ENCODE data around the gene MAN1A1.
A peak's percentile ranks its signal among the peaks of the same experiment; 100 is the strongest.

MAN1A1 gene

DNA sequence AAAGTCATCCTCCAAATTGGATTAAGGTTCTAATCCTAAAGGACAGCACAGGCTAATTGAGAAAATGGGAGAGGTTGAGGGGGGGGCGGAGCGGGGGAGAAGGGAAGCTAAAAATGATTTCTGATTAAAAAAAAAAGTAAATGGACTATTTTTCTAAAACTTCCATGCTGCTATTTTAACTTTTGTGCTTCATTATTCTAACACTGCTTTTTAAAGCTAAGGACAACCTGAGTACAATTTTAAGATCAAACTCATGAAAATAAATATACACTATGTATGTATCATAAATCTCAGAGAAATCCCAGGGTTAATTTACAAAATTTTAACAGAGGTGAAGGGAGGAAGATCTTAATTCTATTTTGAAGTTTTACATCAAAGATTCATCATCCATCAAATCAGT is 4.4 kb downstream of the MAN1A1 start:
- no peak for DNase-seq

GRCh38 chr6:119344306-119344705 is 5.3 kb downstream of the MAN1A1 start:
- no peak for DNase-seq

DNA sequence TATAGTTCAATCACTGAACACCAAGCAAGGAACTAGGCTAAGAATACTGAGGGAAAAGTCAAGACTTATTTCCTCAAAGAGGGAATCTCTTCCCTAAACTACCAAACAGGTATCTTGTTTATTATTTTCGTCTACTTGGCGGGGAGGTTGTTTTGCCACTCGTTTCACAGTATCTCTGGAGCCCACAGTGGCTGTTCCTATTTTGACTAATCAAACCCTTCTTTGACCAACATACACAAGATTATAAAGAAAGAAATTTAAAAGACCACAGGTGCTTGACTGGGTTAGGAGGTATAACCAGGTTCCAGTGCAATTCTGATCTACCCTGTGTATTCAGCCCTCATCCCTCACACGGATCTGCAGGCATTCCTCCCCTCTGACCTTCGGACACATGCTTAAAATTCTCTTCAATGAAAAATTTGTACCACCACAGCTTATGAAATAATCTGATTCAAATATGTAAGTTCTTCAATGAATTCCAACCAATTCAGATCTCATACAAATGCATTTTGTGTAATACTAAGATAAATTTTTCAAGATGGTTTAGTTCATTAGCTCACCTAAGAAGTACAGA is 5.9 kb downstream of the MAN1A1 start:
- DNase-seq, result no peak

DNA sequence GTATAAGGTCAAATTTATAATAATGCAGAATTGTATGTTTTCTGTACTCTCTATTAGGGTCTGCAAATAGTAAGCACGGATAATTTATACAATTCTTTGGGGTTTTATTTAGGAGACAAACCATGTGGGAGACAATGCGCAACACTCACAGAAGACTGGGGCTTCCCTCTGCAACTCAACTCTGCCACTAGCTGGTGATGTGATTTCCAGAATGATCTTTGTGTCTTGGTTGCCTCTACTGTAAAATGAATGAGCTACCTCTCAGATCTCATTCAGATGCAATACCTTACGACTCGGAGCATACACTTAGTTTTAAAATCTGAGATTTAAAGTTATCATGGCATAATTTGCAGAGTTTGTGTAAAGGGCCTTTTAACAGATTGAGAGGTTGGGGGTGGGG is 6.4 kb downstream of the MAN1A1 start:
- no peak for DNase-seq

GRCh38 chr6:119342430-119342829 is 7.1 kb downstream of the MAN1A1 start:
- DNase-seq, result no peak

GRCh38 chr6:119340796-119341487 is 8.6 kb downstream of the MAN1A1 start:
- DNase-seq, result no peak

DNA sequence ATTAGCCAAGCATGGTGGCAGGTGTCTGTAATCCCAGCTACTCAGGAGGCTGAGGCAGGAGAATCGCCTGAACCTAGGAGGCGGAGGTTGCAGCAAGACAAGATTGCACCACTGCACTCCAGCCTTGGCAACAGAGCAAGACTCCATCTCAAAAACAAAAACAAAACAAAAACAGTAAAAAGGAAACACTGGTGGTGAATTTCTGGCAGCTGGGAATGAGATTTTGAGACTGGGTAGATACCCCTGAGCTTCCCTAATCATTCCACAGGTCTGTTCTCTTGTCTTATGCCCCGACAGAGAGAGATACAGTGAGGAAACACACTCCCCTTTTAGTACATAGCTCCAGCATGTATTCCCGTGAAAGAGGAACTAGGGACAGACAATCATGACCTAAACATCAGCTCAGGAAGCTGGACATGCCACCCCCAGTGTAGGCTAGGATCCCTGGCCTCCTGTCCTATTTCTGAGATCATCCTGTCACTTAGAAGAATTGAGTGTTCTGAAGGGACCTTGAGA is 9.6 kb downstream of the MAN1A1 start:
- no peak for DNase-seq

DNA sequence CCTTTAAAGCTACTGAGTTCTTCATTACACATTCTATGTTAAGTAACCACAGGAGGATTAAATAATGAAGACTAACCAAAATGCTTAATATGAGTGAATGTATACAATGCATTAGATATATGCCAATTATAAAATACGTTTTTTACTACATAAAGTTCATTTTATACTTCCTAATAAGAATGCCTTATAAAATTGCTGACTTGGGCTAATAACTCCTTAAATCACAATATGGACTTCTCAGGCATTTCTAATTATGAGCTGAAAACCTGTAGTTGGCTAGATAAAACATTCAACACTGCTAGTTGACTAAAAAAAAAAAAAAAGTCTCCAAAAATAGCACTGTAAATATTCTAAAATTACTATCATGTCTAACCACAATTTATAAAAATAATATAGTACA is 11.8 kb downstream of the MAN1A1 start:
- no peak for DNase-seq

- DNase-seq, result no peak
Measured at GRCh38 chr6:119337252-119337651, 12.3 kb downstream of the MAN1A1 start.

DNA sequence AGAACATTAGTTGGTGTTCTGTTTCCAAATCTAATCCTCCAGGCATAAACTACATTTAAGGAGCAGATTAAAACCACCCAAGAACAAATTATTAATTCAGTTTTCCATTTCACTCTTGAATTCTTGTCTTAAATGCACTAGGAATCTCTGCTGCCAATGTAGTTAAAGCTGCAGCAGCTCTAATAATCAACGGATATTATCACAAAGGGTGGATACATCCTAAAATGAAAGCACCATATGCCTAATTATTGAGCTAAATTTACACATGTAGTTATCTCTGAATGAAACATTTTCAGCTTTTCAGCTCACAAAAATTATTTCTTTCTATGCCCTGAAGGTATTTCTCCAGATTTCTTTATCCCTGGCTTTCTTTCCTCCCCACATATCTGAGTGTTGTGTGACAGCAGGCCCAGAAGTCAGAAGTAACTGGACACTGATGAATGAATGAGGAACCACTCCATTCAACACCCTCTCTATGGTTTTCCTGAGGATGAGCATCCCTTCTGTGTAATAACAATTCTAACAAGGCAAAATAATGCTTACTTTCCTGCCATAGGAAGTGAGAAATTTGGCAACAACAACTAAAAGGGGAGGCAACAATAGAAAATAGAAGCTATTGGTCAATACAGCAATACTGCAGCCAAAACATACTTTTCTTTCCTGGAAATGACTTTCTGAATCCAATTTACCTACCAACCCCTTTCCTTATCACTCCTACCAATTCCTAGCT is 14.9 kb downstream of the MAN1A1 start:
- DNase-seq, result no peak

DNA sequence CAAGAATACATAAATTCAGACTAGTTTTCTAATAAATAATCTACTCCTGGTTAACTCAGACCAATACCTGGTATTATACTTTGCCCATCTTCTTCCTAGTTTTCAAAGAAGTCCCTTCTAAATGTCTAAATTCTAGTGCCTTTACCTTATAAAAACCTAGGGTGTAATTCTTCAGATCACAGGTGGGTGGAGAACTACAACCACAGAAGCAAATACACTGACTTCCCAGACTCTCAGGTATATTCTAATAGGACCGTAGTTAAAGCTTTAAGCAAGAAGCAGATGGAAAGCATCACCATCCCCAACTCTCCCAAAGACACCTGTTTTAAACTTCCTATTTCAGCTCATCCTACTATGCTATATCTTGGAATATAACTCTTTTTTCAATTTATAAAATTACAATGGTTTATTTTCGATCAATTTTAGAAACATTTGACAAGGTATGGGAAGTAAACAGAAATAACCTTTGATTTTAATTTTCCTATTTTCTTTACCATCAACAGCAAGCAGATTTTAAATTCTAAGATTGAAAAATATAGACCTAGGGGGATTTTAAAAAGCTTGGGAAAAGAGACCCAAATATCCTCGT is 15.8 kb downstream of the MAN1A1 start:
- peak; percentile 3 for DNase-seq

GRCh38 chr6:119333063-119333609 is 16.4 kb downstream of the MAN1A1 start:
- DNase-seq, result no peak

- DNase-seq, result no peak
Measured at GRCh38 chr6:119331663-119332286, 17.8 kb downstream of the MAN1A1 start.

GRCh38 chr6:119330520-119331113 is 18.9 kb downstream of the MAN1A1 start:
- no peak for DNase-seq

DNA sequence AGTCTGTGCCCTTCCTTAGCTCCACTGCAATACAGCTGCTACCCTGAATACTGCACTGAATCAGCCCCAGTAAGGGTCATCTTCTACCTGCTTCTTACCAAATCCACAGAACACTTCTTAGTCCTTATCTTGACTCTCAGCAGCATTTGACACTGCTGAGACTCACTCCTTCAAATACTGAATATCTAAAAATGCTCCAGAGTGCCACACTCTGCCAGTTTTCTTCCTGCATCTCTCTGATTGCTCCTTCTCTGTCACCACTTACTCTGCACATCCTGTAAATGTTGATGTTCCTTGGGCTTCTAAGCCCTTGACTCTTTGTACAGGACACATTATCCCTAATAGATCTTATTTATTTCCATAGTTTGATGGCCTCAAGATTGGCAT is 19.8 kb downstream of the MAN1A1 start:
- DNase-seq, result no peak

DNA sequence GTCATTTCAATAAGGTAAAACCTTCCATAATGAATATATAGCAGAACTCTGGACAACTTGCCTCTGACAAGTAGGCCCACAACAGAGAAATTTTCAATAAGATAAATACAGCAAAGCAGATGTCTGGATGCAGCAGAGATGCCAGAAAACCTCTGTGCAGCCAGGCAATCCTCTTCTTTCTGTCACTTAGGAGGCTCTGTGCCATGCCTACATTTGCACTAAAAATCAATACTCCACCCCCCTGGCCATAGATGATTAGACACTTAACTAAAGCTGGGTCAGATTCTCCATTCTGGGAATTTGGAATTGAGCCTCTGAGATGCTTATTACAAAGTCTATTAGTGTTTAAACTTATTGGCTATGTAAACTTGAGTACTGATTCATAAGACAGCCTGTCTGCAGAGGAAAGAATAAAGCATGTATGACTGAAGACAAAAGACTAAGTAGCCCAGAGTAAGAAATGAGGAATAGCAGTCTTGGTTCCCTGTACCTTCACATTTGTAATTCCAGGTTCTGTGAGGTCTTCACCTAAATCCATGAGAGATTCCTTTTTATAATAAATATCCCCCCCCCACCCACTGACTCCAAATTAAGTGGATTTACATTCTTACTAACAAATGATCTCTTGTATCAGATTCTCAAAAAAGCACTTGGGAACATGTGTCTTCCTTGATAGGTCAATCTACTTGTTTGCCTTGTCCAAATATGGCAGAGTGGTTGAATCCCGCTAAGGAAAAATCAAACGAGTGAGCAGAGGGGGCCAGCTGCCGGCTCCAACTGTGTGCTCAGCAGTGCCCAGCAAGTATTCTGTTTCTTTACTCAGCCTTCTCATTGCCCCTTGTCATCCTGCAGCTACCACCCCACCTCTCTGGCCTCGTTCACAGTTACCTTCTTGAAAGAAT is 20.4 kb downstream of the MAN1A1 start:
- no peak for DNase-seq

DNA sequence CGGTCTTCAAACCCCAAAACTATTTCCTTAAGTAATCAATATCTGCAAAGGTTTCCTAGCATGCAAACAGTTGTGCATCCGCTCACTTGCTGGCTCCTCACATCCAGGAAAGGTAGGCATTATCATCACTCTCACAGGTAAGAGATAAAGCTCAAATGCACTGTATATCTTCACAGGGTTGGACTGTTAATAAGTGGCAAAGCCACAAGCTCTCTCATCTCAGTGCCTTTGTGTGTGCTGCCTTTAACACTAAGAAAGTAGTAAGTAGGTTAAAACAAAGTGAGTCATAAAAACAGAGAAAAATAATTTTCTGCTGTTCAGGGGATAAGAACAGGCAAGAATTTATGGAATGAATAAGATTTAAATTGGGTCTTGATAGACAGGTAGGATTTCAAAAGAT is 21.3 kb downstream of the MAN1A1 start:
- DNase-seq, result no peak

DNA sequence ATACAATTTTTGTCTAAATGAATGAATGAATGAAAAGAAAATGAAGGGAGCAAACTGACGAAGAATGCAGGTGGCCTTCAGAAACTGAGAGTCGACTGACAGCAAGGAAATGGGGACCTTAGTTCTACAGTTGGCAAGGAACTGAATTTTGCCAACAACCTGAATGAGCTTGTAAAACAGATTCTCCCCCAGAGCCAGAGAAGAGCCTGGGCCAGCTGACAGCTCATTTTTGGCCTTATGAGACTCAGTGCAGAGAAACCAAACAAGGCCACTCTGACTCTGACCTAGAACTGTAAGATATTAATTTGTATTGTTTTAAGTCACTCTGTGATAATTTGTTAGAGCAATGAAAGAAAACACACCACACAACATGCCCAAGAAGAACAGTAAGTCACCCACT is 21.8 kb downstream of the MAN1A1 start:
- DNase-seq, result no peak

- DNase-seq, result no peak
Measured at GRCh38 chr6:119326291-119327005, 23.1 kb downstream of the MAN1A1 start.

DNA sequence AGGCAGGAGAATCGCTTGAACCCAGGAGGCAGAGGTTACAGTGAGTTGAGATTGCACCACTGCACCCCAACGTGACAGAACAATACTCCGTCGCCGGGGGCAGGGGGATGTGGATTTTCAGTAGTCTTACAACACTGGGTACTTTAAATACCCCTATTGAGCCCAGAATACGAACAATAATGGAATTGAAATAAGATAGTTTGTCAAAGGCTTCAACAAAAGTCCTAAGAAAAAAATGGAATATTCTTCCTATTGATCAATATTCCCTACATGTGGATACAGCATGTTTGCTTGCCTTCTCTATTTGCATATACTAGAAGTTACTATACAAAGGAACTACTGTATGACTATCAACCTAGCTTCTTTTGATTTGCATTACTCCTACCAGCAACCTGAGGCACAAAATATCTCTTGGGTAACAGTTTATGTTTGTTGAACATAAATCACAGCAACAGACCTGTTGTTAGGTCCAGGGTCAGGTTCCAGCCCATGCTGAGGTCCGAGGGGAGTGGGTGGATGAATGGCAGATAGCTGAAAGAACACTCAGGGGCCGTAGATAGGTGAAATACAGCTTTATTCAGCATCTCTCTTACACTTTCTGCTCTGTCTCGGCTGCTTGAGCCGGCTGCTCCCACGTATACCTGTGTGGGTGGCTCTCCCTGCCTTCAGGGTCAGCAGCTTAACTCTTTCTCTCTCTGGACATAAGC is 23.8 kb downstream of the MAN1A1 start:
- no peak for DNase-seq
